ENCODE results near the gene SEC16A.

The SEC16A gene

GRCh38 chr9:136419092-136419420, 63.8 kb downstream of the SEC16A start:
- ChIA-PET POLR2A (no interaction called here), CTCF (no interaction called here)
- TF ChIP-seq ARNT (IDR thresholded peaks at IDR 0.05), result no peak
- no peak for TF ChIP-seq LEF1 (IDR thresholded peaks at IDR 0.05; ENCODE audit: borderline replicate concordance)
- no peak for TF ChIP-seq ELF4 (IDR thresholded peaks at IDR 0.05)
- TF ChIP-seq CTBP1 (IDR thresholded peaks at IDR 0.05; ENCODE audit: borderline replicate concordance), result no peak
- no peak for TF ChIP-seq TARDBP (IDR thresholded peaks at IDR 0.05)
- no peak for TF ChIP-seq SP1 (IDR thresholded peaks at IDR 0.05)
- TF ChIP-seq HDGF (IDR thresholded peaks at IDR 0.05; ENCODE audit: borderline replicate concordance), result no peak
- no peak for TF ChIP-seq ZNF384 (IDR thresholded peaks at IDR 0.05)
- no peak for TF ChIP-seq NFRKB (IDR thresholded peaks at IDR 0.05)
- TF ChIP-seq FOXK2 (IDR thresholded peaks at IDR 0.05), result no peak
- no peak for TF ChIP-seq SUZ12 (IDR thresholded peaks at IDR 0.05)
- no peak for DNase-seq (ENCODE audit: extremely low spot score)

- CTCF ChIA-PET, result no interaction called here
- no peak for DNase-seq (ENCODE audit: extremely low spot score)
- POLR2A ChIA-PET, result no interaction called here
- TF ChIP-seq FOXA1 (IDR thresholded peaks at IDR 0.05), result no peak
- no peak for TF ChIP-seq HDGF (IDR thresholded peaks at IDR 0.05; ENCODE audit: borderline replicate concordance)
- no peak for TF ChIP-seq TARDBP (IDR thresholded peaks at IDR 0.05)
- TF ChIP-seq BHLHE40 (IDR thresholded peaks at IDR 0.05; ENCODE audit: borderline replicate concordance), result no peak
- TF ChIP-seq PKNOX1 (IDR thresholded peaks at IDR 0.05), result no peak
- TF ChIP-seq LEF1 (IDR thresholded peaks at IDR 0.05; ENCODE audit: borderline replicate concordance), result no peak
- no peak for TF ChIP-seq CTBP1 (IDR thresholded peaks at IDR 0.05; ENCODE audit: borderline replicate concordance)
- no peak for TF ChIP-seq SP1 (IDR thresholded peaks at IDR 0.05)
- TF ChIP-seq SUZ12 (IDR thresholded peaks at IDR 0.05), result no peak
- TF ChIP-seq NFRKB (IDR thresholded peaks at IDR 0.05), result no peak
- no peak for TF ChIP-seq ZNF384 (IDR thresholded peaks at IDR 0.05)
- TF ChIP-seq ELF4 (IDR thresholded peaks at IDR 0.05), result no peak
- TF ChIP-seq L3MBTL2 (conservative IDR thresholded peaks at IDR 0.05), result no peak
- TF ChIP-seq ARNT (IDR thresholded peaks at IDR 0.05), result no peak
- no peak for TF ChIP-seq FOXK2 (IDR thresholded peaks at IDR 0.05)
- TF ChIP-seq FOXM1 (IDR thresholded peaks at IDR 0.05; ENCODE audit: borderline replicate concordance), result no peak
These were observed 64.4 kb downstream of the SEC16A start for GRCh38 chr9:136418182-136419091.

- TF ChIP-seq SUZ12 (IDR thresholded peaks at IDR 0.05), result no peak
- no peak for TF ChIP-seq CTBP1 (IDR thresholded peaks at IDR 0.05; ENCODE audit: borderline replicate concordance)
- TF ChIP-seq TARDBP (IDR thresholded peaks at IDR 0.05), result no peak
- no peak for TF ChIP-seq BHLHE40 (IDR thresholded peaks at IDR 0.05; ENCODE audit: borderline replicate concordance)
- TF ChIP-seq NFRKB (IDR thresholded peaks at IDR 0.05), result no peak
- TF ChIP-seq HDGF (IDR thresholded peaks at IDR 0.05; ENCODE audit: borderline replicate concordance), result no peak
- TF ChIP-seq FOXM1 (IDR thresholded peaks at IDR 0.05; ENCODE audit: borderline replicate concordance), result no peak
- TF ChIP-seq ZNF384 (IDR thresholded peaks at IDR 0.05), result no peak
- no peak for TF ChIP-seq PKNOX1 (IDR thresholded peaks at IDR 0.05)
- TF ChIP-seq SP1 (IDR thresholded peaks at IDR 0.05), result no peak
- DNase-seq (ENCODE audit: extremely low spot score), result no peak
- POLR2A ChIA-PET, result no interaction called here
- CTCF ChIA-PET, result no interaction called here
These were observed 65.9 kb downstream of the SEC16A start for GRCh38 chr9:136416914-136417313.

GRCh38 chr9:136416427-136416826, 66.4 kb downstream of the SEC16A start:
- POLR2A ChIA-PET, result no interaction called here
- CTCF ChIA-PET, result no interaction called here

GRCh38 chr9:136412962-136413361, 69.9 kb downstream of the SEC16A start:
- POLR2A ChIA-PET, result interaction anchor here (1.1 kb wide), 1 partner anchor 49 kb away, joined by 3 read pairs; the partner anchor contains the start of gene DNLZ
- TF ChIP-seq ELF4 (IDR thresholded peaks at IDR 0.05), result no peak
- no peak for TF ChIP-seq TARDBP (IDR thresholded peaks at IDR 0.05)
- DNase-seq (ENCODE audit: extremely low spot score), result no peak
- CTCF ChIA-PET, result no interaction called here

More at GRCh38 chr9:136416427-136416826, 66.4 kb downstream of the SEC16A start:
- TF ChIP-seq FOXA1 (IDR thresholded peaks at IDR 0.05) (no peak), CTBP1 (IDR thresholded peaks at IDR 0.05; ENCODE audit: borderline replicate concordance) (no peak), ZNF384 (IDR thresholded peaks at IDR 0.05) (no peak), BHLHE40 (IDR thresholded peaks at IDR 0.05; ENCODE audit: borderline replicate concordance) (no peak), HDGF (IDR thresholded peaks at IDR 0.05; ENCODE audit: borderline replicate concordance) (no peak)
- DNase-seq (ENCODE audit: extremely low spot score), result no peak

- no peak for DNase-seq (ENCODE audit: extremely low spot score)
- ChIA-PET CTCF (no interaction called here), POLR2A (interaction anchor here (0.7 to 1.2 kb wide), 2 partner anchors 12 to 24 kb away, joined by 3 read pairs; no protein-coding TSS in a partner anchor)
These were observed 71.5 kb downstream of the SEC16A start for GRCh38 chr9:136411378-136411777.

More at GRCh38 chr9:136411378-136411777, 71.5 kb downstream of the SEC16A start:
- TF ChIP-seq NFRKB (IDR thresholded peaks at IDR 0.05), result no peak
- no peak for TF ChIP-seq HDGF (IDR thresholded peaks at IDR 0.05; ENCODE audit: borderline replicate concordance)
- TF ChIP-seq SP1 (IDR thresholded peaks at IDR 0.05), result no peak
- no peak for TF ChIP-seq ELF4 (IDR thresholded peaks at IDR 0.05)
- TF ChIP-seq ARNT (IDR thresholded peaks at IDR 0.05), result no peak
- no peak for TF ChIP-seq FOXA1 (IDR thresholded peaks at IDR 0.05)
- TF ChIP-seq ZNF384 (IDR thresholded peaks at IDR 0.05), result no peak
- no peak for TF ChIP-seq CTBP1 (IDR thresholded peaks at IDR 0.05; ENCODE audit: borderline replicate concordance)
- no peak for TF ChIP-seq PKNOX1 (IDR thresholded peaks at IDR 0.05)
- TF ChIP-seq TARDBP (IDR thresholded peaks at IDR 0.05), result no peak
- TF ChIP-seq FOXM1 (IDR thresholded peaks at IDR 0.05; ENCODE audit: borderline replicate concordance), result no peak
- no peak for TF ChIP-seq LEF1 (IDR thresholded peaks at IDR 0.05; ENCODE audit: borderline replicate concordance)
- no peak for TF ChIP-seq L3MBTL2 (conservative IDR thresholded peaks at IDR 0.05)
- no peak for TF ChIP-seq FOXK2 (IDR thresholded peaks at IDR 0.05)
- no peak for TF ChIP-seq SUZ12 (IDR thresholded peaks at IDR 0.05)
- no peak for TF ChIP-seq BHLHE40 (IDR thresholded peaks at IDR 0.05; ENCODE audit: borderline replicate concordance)

All from HEK293T (cell line).